ENCODE results near the gene TNFRSF13B. TPM values are rescaled to one million over a fixed set of nuclear protein-coding genes. Genes with fewer than 3 reads are reported as not detected.

The TNFRSF13B gene
- total RNA-seq, 2 donors from 2014 or later, result not detected

DNA sequence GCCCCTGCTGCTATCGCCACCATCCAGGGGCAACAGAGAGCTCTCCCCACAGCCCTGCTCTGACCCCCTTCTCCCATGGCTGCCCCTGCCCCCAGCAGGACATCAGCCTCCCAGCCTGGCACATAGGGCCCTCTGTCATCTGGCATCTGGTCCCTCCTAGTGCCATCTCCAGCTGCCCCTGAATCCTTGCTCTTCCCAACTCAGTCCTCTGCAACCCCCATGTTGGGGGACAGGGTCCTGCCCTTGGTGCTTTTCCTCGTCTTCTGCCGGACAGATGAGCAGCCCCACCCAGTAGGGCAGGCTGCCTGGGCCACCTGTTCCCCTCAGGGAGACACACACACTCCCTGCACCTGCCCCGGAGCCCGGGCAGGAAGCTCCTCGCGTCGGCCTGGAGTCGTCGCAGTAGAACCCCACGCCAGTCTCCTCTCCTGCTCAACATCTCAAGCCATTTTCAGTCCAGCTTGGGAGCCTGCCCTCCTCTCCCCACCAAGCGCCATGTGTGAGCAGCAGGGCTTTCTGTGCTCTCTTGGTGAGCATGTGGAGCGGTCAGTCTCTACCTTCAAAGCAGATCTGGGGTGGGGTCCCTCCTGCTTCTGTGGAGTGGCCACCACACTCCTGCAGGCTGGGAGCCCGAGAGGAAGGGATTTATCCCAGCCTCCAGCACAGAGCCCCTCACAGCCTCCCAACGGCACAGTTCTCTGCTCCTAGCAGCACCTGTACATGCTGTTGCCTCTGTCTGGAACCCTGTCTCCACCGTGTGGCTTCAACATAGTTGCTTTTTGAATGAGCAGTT is 28.2 kb downstream of the TNFRSF13B start:
- TF ChIP-seq, protein P1, sequence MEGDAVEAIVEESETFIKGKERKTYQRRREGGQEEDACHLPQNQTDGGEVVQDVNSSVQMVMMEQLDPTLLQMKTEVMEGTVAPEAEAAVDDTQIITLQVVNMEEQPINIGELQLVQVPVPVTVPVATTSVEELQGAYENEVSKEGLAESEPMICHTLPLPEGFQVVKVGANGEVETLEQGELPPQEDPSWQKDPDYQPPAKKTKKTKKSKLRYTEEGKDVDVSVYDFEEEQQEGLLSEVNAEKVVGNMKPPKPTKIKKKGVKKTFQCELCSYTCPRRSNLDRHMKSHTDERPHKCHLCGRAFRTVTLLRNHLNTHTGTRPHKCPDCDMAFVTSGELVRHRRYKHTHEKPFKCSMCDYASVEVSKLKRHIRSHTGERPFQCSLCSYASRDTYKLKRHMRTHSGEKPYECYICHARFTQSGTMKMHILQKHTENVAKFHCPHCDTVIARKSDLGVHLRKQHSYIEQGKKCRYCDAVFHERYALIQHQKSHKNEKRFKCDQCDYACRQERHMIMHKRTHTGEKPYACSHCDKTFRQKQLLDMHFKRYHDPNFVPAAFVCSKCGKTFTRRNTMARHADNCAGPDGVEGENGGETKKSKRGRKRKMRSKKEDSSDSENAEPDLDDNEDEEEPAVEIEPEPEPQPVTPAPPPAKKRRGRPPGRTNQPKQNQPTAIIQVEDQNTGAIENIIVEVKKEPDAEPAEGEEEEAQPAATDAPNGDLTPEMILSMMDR (IDR thresholded peaks at IDR 0.05), result no peak
- peak; percentile 28 for DNase-seq (ENCODE audit: low spot score)
- H3K4me1 ChIP-seq, result no peaks in the 10 kb centered on the region
- H3K4me3 ChIP-seq, result no peak overlapping the region
- no peaks in the 10 kb centered on the region for H3K27me3 ChIP-seq
- no peaks in the 10 kb centered on the region for H3K36me3 ChIP-seq
- H3K27ac ChIP-seq, result no peak overlapping the region
- H3K9me3 ChIP-seq, result peaks cover 0 to 10% of the 10 kb centered on the region in 2 donors

DNA sequence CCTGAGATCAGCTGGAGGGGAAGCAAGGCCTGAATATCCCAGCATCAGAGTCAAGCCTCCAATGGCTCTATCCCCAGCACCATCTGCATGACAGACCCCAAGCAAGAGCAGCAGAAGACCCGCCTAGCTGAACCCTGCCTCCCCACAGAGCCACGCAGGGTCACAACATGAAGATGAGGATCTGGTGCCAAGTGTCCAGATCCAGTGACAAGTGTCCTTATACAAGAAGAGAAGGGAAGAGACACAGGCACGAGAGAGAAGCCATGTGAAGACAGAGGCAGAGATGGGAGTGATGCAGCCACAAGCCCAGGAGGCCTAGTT is 28.9 kb downstream of the TNFRSF13B start:
- H3K27me3 ChIP-seq, result no peaks in the 10 kb centered on the region
- no peak for DNase-seq (ENCODE audit: low spot score)
- H3K4me1 ChIP-seq, result no peaks in the 10 kb centered on the region
- no peaks in the 10 kb centered on the region for H3K36me3 ChIP-seq
- peaks cover 0 to 2% of the 10 kb centered on the region in 2 donors for H3K9me3 ChIP-seq
- H3K27ac ChIP-seq, result no peak overlapping the region
- TF ChIP-seq, protein P1 (IDR thresholded peaks at IDR 0.05), result no peak
- H3K4me3 ChIP-seq, result no peak overlapping the region

DNA sequence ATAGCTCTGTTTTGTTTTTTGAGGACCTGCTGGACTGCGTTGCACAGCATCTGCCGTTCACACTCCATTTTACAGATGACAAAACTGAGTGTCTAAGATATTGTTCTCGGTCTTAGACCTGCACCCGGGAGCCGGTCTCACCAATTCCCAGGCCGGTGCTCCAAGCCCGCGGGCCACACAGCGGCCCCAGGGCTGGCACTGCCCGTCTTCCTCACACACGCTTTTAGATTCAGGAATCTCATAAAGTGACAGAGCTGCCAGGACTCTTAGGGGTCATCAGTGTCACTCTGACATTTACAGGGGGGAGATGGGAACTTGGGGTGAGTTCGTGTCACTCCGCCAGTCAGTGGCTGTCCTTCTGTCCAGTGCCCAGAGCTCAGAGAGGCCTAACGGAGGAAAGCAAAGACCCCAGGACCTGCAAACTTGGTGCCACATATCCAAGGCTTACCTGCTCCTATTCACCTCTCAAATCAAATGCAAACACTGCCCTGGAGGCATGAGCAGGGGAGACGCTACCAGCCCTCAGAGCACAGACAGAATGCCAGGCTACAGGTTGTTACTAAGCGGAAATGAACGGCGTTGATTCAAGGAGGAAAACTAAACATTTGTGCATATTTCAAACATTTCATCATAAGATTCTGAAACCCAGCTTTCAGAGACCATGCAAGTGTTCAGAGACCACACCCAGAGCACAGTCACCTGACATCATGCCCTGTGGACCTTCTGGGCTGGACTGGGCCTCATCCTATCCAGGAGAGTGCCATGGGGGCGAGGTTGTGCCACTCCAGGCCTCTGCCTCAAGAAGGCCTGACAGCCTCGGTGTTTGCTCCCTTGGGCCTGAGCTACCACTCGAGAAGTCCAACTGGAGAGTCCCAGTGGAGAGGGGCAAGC is 29.5 kb downstream of the TNFRSF13B start:
- H3K4me1 ChIP-seq, result no peaks in the 10 kb centered on the region
- no peak for DNase-seq (ENCODE audit: low spot score)
- no peaks in the 10 kb centered on the region for H3K36me3 ChIP-seq
- no peaks in the 10 kb centered on the region for H3K27me3 ChIP-seq
- H3K27ac ChIP-seq, result no peak overlapping the region
- H3K4me3 ChIP-seq, result no peak overlapping the region
- TF ChIP-seq, protein P1 (IDR thresholded peaks at IDR 0.05), result no peak
- H3K9me3 ChIP-seq, result no peaks in the 10 kb centered on the region

- Histone ChIP-seq H3K36me3 (no peaks in the 10 kb centered on the region), H3K4me1 (no peaks in the 10 kb centered on the region), H3K9me3 (no peaks in the 10 kb centered on the region), H3K27ac (no peak overlapping the region), H3K4me3 (no peak overlapping the region), H3K27me3 (no peaks in the 10 kb centered on the region)
- TF ChIP-seq, protein P1 (IDR thresholded peaks at IDR 0.05), result no peak
- no peak for DNase-seq (ENCODE audit: low spot score)
Measured at GRCh38 chr17:16941072-16942036, 30.6 kb downstream of the TNFRSF13B start.

DNA sequence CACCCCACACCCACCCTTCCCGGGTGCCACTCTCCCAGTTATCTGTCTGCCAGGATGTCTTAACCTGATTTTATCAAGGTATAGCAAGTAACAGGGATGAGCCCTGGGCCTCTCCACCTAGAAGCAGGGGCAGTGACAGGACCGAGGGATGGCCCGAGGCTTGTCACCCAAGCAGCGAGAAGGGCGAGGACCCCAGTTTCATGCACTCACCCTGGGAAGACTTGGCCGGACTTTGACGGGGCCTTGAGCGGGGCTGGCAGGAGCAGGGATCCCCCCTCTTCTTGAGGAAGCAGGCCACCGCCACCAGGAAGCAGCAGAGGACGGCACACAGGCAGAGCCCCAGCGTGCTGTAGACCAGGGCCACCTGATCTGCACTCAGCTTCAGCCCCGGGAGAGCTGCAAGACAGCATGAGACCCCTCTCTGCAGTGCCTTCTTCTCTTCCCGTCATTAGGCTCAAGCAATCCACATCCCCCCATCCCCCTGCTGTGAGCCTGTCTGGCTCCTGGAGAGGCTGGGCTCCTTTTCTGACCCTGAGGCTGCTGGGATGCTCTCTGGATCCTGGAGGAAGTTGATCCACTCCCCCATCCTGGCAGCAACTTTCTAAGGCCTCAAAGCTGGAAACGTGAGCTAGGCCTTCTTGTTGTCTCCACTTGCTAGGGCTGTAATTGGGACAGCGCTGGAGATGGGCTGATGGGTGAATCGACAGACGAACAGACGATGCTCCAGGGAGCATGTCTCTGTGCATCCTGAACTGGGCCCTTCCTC is 31.6 kb downstream of the TNFRSF13B start:
- Histone ChIP-seq H3K4me3 (no peak overlapping the region), H3K27ac (no peak overlapping the region), H3K27me3 (no peaks in the 10 kb centered on the region), H3K9me3 (no peaks in the 10 kb centered on the region), H3K4me1 (no peaks in the 10 kb centered on the region), H3K36me3 (no peaks in the 10 kb centered on the region)
- TF ChIP-seq, protein P1 (IDR thresholded peaks at IDR 0.05), result no peak
- no peak for DNase-seq (ENCODE audit: low spot score)
